GM13977 (cell line): ENCODE measurements around the gene PTCD1.
A peak's percentile ranks its signal among the peaks of the same experiment; 100 is the strongest.

Experiments
- DNase-seq: peaks from one replicate; pipeline ENCODE4 v3.0.0; 2012; ENCODE audit warnings: low spot score
- in situ Hi-C: fragments of 300-500 bp; cut with MboI; formaldehyde crosslinking; loops from one replicate; pipeline ENCODE4 v1.12.0; 2022; ENCODE audit warnings: low sequenced_read_pairs, low pct_unique_long_range_greater_than_20kb, mixed read lengths, inconsistent platforms; ENCODE audit not compliant: unreplicated experiment
- TF ChIP-seq, protein P1 (sequence below): IDR thresholded peaks from 2 replicates; pipeline ENCODE4 v1.5.1; 2012; ENCODE audit warnings: mild to moderate bottlenecking, control low read depth; ENCODE audit not compliant: insufficient read depth; ENCODE audit errors: extremely low read depth, missing control alignments

The PTCD1 gene, protein sequence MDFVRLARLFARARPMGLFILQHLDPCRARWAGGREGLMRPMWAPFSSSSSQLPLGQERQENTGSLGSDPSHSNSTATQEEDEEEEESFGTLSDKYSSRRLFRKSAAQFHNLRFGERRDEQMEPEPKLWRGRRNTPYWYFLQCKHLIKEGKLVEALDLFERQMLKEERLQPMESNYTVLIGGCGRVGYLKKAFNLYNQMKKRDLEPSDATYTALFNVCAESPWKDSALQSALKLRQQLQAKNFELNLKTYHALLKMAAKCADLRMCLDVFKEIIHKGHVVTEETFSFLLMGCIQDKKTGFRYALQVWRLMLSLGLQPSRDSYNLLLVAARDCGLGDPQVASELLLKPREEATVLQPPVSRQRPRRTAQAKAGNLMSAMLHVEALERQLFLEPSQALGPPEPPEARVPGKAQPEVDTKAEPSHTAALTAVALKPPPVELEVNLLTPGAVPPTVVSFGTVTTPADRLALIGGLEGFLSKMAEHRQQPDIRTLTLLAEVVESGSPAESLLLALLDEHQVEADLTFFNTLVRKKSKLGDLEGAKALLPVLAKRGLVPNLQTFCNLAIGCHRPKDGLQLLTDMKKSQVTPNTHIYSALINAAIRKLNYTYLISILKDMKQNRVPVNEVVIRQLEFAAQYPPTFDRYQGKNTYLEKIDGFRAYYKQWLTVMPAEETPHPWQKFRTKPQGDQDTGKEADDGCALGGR

DNA sequence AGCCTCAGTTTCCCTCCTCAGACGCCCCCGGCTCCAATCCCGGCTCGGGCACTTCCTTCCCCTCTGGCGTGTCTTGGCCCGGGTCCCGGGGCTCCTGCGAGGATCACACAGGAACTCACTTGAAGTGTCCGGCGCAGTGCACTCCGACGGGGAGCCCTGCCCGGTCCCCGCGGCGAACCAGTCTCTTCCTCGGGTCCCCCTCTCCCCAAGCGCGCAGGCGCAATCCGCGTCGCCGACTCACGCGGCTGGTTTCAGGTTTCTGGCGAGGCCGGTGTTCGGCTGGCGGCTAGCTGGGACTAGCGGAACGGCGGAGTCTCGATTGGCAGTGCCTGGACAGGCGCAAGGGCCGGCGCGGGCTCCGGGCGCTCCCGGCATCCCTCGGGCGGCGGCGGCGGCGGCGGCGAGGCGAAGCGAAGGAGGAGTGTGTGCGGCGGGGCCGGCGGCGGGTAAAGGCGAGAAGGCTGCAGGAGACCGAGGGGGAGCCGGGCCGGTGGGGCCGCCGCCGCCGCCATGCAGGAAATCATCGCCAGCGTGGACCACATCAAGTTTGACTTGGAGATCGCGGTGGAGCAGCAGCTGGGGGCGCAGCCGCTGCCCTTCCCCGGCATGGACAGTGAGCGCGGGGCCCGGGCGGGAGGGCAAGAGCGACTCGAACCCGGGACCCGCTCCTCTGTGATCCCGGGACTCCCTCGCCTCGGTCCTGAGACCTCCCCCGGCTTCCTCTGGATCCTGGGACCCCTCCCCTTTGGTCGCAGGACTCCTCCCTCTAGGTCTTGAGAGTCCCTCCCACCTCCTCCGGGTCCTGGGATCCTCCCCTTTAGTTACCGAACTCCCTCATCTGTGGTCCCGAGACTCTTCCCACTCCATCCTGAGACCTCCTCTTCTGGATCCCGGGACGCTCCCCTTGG lies at the start of gene PTCD1, which contains the start of gene CPSF4:
Gene PTCD1 (minus strand): TSS at position 226 of the 908 bp plus-strand sequence. CDS start 3,556 bp downstream, outside the sequence.
Gene CPSF4 (plus strand): TSS at position 371 of the 908 bp plus-strand sequence. CDS start 140 bp downstream, at position 511.
- in situ Hi-C loops, result no loop called here
- TF ChIP-seq, protein P1, sequence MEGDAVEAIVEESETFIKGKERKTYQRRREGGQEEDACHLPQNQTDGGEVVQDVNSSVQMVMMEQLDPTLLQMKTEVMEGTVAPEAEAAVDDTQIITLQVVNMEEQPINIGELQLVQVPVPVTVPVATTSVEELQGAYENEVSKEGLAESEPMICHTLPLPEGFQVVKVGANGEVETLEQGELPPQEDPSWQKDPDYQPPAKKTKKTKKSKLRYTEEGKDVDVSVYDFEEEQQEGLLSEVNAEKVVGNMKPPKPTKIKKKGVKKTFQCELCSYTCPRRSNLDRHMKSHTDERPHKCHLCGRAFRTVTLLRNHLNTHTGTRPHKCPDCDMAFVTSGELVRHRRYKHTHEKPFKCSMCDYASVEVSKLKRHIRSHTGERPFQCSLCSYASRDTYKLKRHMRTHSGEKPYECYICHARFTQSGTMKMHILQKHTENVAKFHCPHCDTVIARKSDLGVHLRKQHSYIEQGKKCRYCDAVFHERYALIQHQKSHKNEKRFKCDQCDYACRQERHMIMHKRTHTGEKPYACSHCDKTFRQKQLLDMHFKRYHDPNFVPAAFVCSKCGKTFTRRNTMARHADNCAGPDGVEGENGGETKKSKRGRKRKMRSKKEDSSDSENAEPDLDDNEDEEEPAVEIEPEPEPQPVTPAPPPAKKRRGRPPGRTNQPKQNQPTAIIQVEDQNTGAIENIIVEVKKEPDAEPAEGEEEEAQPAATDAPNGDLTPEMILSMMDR, result no peak
- peak; percentile 99 for DNase-seq

DNA sequence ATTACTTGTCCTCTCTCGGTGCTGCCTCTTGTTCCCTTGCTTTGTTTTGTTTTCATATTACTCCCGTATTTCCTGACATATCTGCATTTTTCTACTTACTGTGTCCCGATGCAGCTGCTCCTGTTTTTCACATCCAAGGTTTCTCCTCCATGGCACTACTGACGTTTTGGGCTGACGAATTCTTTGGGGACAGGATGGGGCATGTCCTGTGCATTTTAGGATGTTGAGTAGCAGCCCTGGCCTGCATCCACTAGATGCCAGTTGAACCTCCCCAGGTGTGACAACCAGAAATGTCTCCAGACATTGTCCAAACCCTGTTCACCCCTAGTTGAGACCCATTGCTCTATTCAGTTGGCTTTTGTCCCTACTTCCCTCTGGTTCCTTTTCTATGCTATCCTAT lies 46.5 kb upstream of the PTCD1 start:
- TF ChIP-seq, protein P1, result no peak
- in situ Hi-C loops, result no loop called here
- no peak for DNase-seq

GRCh38 chr7:99478464-99479440 lies 40.2 kb upstream of the PTCD1 start:
- DNase-seq, result no peak
- TF ChIP-seq, protein P1, result no peak
- in situ Hi-C loops, result no loop called here

DNA sequence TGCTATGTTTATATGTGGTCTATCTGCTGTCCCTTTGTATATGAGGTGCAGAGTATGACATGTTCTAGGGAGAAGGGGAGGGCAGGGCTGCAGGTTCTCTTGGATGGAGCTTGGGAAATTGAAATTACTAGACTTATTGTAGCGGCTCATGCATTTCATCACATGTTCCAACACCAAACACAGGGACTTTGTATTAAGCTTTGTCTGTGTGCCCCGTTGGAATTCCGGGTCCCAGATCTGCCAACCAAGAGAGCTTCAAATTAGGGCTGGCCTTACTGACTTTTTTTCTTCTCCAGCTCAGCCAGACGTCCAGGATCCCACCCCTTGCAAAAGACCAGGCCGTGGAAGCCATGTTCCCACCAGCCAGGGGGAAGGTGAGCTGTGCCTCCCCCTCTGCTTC lies 37.5 kb upstream of the PTCD1 start:
- in situ Hi-C loops, result no loop called here
- DNase-seq, result no peak
- TF ChIP-seq, protein P1, result no peak

DNA sequence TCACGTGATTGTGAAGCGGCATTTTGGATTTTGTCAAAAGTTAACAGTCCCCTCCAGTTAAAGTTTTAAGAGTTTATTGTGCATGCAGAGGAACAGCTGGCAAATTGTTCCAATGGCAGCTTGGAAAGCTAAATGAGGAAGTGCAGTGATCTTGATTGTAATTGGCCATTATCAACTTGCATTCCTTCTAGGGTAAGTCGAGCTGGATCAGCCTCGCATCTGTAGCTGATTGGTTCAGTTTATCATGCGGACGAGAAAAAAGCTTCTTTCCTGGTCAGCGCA lies 34.7 kb upstream of the PTCD1 start:
- DNase-seq, result peak; percentile 79
- TF ChIP-seq, protein P1, result no peak
- in situ Hi-C loops, result no loop called here
